GM11168 (cell line): Measurements from ENCODE around the gene DNTT.

Source experiments
- in situ Hi-C: fragments of 300-500 bp; cut with MboI; formaldehyde crosslinking; loops from one replicate; pipeline ENCODE4 v1.12.0; 2022; ENCODE audit warnings: low sequenced_read_pairs; ENCODE audit not compliant: unreplicated experiment

Gene DNTT

DNA sequence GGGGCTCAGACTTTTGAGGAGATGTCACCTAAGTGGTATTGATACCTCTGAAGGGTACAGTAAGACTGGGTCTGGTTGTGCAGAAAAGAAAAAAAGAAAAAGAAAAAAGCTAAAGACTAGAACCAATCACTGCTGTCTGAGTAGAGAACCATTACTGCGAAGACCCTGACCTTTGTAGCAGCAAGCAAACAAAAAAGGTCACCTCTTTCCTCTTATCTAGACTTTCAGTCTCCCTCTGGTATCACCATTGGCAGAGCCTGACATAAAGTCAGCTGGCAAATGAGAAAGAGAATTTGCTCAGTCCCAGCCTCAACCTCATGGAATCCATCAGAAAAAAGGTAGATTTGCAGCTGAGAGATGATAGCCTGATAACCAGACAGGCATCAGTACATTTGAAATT, 2.6 kb upstream of the DNTT start:
- in situ Hi-C loops: loop anchor here (25.0 kb wide), 1 partner anchor 289 kb away; no protein-coding TSS in a partner anchor

DNA sequence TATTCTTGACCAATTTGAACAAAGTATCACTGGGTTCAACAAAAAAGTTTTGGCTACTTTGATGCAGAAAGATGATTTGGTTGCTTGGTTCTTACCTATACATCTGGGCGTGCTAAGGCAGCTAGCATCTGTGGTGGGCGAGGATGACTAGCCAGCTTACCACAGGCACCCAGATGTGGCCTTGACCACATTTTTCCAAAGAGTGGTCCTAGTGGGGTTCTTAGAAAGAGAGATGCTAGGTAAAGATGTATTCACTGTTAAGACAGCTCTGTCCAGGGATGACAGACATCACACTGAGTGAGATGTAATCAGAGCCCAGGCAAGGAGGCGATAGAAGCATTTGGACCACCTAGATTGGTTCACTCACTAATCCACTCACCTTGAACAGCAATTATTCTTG, 785 bp downstream of the DNTT start:
- in situ Hi-C loops: loop anchor here (25.0 kb wide), 1 partner anchor 293 kb away; no protein-coding TSS in a partner anchor

DNA sequence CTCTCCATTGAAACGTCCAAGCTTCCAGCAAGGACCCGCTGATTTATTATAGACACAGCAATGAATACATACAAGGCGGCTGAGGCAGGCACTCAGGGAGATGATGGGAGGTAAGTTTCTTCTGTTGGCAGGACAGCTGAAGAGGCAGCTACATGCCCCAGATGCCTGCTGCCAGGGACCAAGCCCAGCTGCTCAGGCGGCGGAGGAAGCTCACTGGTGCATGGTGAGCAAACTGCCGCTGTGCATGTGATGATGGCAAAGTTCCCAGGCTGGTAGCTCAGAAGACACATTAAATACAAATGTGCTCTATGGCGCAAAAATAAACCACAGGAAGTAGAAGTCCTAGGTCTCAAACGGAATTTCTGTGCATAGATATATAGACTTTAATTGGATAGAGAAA, 2.3 kb downstream of the DNTT start:
- in situ Hi-C loops: loop anchor here (25.0 kb wide), 1 partner anchor 294 kb away; no protein-coding TSS in a partner anchor

DNA sequence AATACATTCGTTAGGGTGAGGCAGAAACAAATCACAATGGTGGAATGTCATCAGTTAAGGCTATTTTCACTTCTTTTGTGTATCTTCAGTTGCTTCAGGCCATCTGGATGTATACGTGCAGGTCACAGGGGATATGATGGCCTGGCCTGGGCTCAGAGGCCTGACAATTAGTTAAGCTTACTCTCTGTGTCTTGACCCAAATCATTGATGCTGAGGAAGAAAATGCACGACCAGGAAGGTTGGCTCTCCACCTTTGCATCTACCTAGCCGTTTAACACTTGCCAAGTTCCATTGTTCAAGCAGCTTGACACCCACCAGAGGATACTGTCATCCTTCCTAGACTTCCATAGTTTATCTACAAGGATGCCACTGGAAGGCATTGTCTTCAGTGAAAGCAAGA, 4.6 kb downstream of the DNTT start:
- in situ Hi-C loops: loop anchor here (25.0 kb wide), 1 partner anchor 297 kb away; no protein-coding TSS in a partner anchor

DNA sequence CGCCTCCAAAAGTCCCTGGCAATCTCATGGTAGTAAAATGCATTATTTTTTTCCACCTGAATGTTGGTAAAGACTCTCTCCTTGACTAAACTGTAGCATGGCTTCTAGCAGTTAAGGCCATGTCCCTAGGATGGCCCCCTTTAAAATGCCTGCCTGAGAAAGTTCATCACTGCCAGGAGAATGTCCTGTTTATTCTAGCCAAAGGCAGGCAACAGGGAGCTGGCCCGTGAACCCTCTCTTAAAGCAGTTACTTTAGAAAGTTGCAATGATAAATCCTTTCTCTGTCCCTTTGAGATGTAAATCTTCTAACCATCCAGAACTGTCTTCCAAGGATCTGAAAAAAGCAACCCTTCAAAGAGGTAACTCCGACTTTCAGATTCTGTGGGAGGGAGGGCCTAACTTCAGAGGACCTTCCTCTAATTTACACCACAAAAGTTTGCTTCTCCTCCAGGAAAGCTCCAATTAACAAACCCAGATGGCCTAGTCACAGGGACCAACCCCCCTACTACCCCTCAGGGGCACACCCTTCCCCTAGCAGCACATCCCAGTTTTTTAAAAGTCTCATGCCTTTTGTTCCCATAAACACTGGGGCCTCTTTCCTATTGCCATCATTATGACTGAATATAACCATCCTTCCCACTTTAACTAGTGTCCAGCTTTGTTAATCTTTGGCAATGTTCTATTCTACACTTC, 5.5 kb downstream of the DNTT start:
- in situ Hi-C loops: loop anchor here (25.0 kb wide), 1 partner anchor 297 kb away; no protein-coding TSS in a partner anchor

DNA sequence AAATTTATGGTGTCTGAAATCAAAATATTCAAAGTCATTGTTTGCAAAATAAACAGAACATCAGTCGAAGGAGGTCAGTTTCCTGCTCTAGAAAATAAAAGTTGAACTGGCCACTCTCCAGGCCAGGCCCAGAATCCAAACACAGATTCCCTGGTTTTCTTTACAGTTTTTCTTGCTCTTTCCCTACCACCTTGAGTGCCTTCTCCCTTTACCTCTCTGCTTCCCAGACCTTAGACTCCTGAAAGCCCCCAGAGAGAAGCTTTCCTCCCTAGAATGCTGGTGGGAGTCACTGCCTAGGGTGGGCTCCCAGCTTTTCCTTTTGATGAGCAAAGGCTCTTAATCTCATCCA, 6.1 kb downstream of the DNTT start:
- in situ Hi-C loops: loop anchor here (25.0 kb wide), 1 partner anchor 298 kb away; no protein-coding TSS in a partner anchor

DNA sequence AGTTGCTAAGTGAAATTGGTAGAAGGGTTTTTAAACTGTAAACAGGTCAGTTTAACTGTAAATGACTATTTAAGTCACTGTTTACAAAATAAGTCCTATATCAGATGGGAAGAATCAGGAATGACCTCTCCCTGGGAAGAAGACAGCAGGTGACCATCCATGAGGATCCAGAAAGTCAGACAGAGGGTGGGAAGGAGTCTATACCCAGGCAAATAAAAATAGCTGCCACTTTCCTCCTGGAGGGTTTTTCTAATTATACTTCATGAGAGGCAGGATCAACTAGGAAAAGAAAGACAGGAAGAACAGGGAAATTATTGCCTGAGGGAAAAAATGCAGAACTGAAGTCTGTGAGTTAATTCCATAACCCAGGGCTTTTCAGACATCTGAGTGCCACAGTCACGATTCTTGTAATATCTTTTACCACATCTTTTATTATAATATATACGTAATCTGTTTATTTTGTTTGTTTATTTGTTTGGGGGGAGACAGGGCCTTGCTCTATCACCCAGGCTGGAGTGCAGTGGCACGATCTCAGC, 7.0 kb downstream of the DNTT start:
- in situ Hi-C loops: loop anchor here (25.0 kb wide), 1 partner anchor 299 kb away; no protein-coding TSS in a partner anchor

DNA sequence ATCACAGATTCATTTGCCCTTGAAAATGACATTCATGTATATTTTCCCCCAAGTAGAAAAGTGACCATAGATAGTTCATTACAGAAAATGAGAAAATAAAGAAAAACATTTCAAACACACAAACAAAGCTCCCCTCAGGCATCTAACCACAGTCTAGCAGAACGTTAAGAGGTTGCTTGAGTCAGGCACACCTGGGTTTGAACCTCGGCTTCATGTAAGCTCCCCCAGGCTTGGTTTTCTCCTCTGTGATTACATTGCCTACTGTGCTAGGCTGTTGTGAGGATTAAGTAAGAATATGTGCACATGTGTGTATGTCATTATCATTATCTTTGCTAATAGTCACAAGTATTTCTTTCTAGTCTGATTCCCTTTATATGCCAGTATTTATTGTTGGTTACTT, 9.1 kb downstream of the DNTT start:
- in situ Hi-C loops: loop anchor here (25.0 kb wide), 1 partner anchor 301 kb away; no protein-coding TSS in a partner anchor

DNA sequence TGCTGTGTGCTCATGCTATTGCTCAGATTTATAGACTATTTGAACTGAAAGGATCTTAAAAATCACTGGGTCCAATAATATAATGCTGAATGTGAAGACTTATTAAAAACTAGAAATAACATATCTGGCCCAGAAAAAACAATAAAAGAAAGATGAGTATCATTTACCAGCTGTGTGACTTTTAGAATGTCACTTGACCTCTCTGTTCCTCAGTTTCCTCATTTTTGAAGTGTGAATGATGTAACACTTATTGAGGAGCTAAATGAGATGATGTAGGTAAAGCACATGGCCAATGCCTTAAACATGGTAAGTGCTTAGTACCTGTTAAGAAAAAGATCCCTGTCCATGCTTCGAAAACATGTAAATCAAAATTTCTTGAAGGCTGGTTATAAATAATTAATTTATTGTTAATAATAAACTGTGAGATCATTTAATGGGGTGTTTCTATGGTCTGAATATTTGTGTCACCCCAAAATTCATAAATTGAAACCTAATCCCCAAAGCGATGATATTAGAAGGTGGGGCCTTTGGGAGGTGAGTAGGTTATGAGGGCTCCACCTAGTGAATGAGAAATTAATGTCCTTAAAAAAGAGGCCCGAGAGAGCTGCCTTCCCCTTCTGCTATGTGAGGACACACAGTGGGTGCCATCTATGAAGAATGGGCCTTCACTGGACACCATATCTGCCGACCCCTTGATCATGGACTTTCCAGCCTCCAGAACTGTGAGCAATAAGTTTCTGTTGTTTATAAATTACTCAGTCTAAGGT, 13.0 kb downstream of the DNTT start:
- in situ Hi-C loops: loop anchor here (25.0 kb wide), 1 partner anchor 305 kb away; no protein-coding TSS in a partner anchor

DNA sequence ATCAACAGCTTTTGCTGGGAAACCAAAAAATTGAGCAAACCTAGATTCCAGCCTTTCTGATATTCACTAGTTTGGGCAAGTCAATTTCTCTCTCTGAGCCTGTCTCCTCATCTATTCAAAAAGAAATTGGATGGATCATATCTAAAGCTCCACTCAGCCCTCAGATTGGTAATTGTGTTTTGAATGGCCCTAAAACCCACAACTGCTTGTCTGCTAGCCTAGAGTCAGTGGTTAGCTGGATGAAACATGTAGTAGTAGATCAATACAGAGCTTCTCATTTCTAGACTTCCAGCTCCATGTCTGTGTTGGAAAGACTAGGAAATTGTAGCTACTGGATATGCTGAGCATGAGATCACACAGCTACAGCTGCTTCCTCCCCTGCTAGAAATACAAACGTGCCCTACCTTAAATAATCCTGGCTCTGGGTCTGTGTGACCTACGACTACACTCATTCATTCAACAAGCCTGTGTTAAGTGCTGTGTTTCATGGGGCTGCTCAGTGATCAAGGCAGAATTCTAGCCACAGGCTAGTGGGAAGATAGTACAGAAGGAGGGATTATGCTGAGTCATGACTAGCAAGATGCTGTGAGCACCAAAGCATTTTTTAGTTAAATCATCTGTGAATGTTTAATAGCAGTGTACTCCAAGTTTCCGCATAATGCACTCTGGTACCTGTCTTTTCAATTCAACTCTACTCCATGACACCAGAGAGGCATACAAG, 15.7 kb downstream of the DNTT start:
- in situ Hi-C loops: loop anchor here (25.0 kb wide), 1 partner anchor 308 kb away; no protein-coding TSS in a partner anchor

DNA sequence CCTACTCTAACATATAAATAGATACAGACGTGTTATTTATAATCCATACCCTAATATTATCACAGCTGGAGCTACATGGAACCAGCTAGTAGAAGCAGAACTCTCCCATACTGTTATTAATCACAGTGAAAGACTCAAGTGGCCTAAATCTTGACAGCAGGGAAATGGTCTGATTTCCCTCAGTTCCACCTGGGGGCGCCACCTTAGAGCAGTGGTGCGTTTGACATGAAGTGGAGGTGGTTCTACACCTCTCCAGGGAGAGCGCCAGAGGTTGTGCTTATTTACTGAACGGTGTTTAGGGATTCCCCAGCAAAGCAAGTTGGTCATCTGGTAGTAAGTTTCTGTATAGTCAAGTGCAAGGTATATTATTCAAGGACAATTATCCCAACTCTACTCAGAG, 17.6 kb downstream of the DNTT start:
- in situ Hi-C loops: loop anchor here (25.0 kb wide), 1 partner anchor 310 kb away; no protein-coding TSS in a partner anchor

DNA sequence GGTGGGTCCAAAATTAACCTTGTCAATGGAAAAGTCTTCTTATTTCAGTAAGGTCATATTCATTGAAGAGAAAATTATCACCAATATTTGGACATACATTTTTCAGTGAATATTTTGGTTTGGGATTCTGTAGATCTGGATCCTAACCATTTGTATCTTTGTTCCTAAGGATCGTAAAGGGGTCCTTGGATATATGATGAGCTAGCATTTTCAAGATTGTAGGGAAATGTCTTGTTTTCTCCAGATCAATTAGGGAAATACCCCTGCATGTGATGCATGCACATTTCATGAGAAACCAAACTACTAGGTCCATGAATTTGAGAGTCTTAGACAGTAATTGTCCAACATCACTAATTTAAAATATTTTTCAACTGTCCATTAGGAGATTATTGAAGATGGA, 18.0 kb downstream of the DNTT start:
- in situ Hi-C loops: loop anchor here (25.0 kb wide), 1 partner anchor 310 kb away; no protein-coding TSS in a partner anchor

DNA sequence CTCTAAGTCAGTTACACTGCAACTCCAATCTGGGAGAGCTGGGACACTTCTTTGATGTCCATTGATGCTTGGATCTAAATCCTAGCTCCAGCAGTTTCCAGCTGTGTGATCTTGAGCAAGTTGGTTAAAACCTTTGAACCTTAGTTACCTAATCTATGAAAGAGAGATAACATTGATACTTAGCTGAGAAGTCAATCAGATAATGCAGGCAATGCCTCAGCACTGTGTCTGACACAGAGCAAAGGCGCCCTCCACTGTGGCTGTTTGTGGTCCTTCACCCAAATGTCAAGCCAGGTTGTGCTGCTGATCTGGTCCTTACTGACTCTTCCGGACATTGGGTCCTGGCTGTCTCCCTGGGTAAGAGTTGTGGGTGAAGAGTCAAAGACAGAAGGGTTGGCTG, 20.2 kb downstream of the DNTT start:
- in situ Hi-C loops: loop anchor here (25.0 kb wide), 1 partner anchor 312 kb away; no protein-coding TSS in a partner anchor

DNA sequence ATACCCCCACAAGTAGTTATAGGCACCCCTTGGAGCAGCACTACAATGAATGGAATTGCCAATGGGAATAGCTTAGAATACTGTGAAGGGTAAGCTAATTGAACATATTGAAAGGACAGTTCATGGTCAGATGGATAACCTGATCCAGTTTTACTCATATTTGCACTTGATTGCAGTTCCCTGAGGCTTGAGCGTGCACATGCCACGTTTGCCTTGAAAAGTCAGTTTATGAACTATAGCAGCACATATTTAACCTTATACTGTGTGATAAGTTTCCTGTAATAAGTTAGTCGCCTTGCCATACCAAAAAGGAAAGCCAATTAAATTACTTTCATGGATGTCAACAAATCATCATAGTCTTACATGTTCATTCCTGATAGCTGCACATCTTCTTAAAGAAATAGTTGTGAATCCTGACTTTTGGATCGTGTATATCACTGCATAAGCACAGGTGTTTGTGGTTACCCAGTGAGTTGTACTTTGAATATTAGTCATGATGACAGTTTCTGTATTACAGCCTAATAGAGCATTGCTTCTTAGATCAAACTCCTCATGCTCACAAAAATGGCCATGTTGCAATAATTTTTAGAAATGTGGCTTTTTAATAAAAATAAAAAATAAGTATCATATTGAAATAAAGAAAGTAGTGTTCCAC, 21.6 kb downstream of the DNTT start:
- in situ Hi-C loops: no loop called here

DNA sequence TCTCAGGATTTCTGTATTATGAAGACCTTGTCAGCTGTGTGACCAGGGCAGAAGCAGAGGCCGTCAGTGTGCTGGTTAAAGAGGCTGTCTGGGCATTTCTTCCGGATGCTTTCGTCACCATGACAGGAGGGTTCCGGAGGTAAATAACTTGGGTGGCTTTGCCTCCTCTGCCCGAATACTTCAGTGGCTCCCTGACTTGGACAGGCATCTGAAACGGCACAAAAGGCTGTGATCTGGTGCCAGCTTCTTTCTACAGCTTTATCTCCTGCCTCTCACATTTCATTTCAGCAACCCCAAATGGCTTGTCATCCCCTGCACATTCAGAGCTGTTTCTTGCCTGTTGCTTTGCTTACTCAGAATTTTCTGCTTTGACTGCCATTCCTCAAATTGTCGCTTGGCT, 23.2 kb downstream of the DNTT start:
- in situ Hi-C loops: no loop called here

DNA sequence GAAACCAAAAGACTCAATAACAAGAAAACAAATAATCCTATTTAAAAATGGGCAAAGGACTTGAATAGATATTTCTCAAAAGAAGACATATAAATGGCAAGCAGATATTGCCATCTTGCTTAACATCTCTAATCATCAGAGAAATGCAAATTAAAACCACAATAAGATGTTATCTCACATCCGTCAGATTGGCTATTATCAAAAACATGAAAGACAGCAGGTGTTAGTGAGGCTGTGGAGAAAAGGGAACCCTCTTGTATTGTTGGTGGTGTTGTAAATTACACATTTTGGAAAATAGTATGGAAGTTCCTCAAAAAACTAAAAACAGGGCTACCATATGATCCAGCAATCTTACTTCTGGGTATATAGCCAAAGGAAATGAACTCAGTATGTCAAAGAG, 28.9 kb downstream of the DNTT start:
- in situ Hi-C loops: no loop called here

DNA sequence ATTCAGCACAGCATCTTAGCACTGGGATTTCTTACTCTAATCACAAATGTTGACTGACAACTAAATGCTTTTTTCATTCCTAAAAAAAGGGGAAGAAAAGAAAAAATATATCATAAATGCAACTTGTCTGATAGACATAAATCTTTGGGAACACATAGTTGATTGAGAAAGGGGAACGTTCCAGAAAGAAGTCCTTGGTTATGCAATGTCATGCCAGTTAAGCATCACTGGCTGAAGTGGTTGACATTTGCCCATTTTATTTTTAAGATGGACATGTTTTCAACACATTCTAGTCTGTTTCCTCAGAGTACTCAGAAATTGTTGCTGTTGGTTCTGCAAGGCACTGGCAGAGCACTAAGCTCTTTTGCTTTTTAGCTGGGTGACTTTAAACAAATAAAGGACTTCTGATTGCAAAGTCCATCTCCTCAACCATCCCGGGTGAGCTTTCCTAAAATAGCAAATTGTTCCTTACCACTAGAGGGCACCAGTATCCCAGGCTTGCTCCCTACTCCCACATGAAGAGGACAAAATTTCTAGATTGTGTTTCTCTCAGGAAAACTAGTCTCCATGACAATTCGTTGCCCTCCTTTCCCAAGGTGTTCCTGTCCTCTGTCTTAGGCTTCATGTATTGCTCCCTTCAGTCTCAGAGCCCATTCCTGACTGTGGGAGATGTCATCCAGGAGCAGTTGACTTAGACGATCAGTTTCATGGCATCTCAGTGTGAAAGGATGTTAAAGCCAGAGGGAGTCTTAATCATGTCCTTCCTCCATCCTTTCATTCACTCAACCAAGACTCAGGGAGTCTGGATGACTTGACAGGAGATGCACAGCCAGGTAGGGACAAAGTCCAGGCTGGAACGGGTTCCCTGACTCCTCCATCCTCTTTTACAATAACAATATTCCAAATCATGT, 30.6 kb downstream of the DNTT start:
- in situ Hi-C loops: no loop called here

DNA sequence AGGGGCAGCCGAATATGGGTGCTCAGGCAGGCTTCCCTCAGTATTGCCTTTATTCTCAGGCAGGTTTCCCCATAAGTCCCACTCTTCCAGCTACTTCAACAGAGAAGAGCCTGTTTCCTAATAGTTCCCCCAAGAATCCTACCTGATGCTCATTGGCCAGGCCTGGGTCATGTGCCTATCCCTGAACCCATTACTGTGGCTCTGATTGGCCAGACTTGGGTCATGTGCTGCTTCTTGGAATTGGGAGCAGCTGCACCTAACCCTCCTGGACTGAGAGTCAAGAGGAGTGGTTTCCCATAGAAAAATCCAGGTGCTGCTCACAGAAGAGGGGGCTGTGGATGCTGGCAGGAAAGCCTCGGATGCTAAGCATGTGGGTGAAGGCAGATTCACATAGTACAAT, 32.9 kb downstream of the DNTT start:
- in situ Hi-C loops: no loop called here
